HCT116 (cell line): ENCODE data around the gene TICRR. TPM values are rescaled to one million over a fixed set of nuclear protein-coding genes. Genes with fewer than 3 reads are reported as not detected.

Experiments
- ATAC-seq: fragments of 200-7000 bp; cut with Tn5 transposase; 2 replicates; pipeline ENCODE4 v1.9.1; 2020; ENCODE audit warnings: mild to moderate bottlenecking, moderate library complexity
- BruUV-seq: library from RNA; stranded (reverse); fragments of 400-500 nt; replicated peaks from 2 replicates; lab custom pipeline; 2021; lab: Mats Ljungman, UMichigan
- CTCF ChIA-PET: fragments of 300-600 bp; sonication (Branson Sonifier 250); formaldehyde crosslinking; loops from one replicate; lab custom pipeline; 2021; ENCODE audit warnings: antibody characterized with exemption; lab: Charles Lee
- POLR2A ChIA-PET: fragments of 300-600, 350-600 bp; sonication (Branson Sonifier 250); formaldehyde crosslinking; loops from one replicate; lab custom pipeline; 2021; ENCODE audit warnings: antibody characterized with exemption; lab: Charles Lee
- RAD21 ChIA-PET, 2 experiments: fragments of 300-600 bp; sonication (Branson Sonifier 250); formaldehyde crosslinking; loops; one replicate each; lab custom pipeline; 2023; ENCODE audit warnings: low total read pairs in 2 of 2; ENCODE audit not compliant: uncharacterized antibody in 2 of 2, unreplicated experiment in 2 of 2, low non-redundant PET in 1 of 2; lab: Charles Lee
- DNase-seq: peaks from one replicate; pipeline ENCODE4 v3.0.0-alpha.2; 2010; ENCODE audit warnings: low read depth, low spot score
- H2AFZ ChIP-seq: fragments of 200-600 bp; shearing (Covaris generic), sonication (generic); 2 replicates; pipeline ENCODE4 v1.6.1; 2017; ENCODE audit warnings: low read depth, mixed run types, mixed read lengths, antibody characterized with exemption, low read length; ENCODE audit not compliant: poor library complexity, severe bottlenecking
- H3K27ac ChIP-seq: 2 replicates; pipeline ENCODE4 v1.5.1; 2012; ENCODE audit warnings: low read depth, low read length
- H3K27me3 ChIP-seq: fragments of 200-600 bp; sonication (generic); 2 replicates; pipeline ENCODE4 v1.6.1; 2016; ENCODE audit warnings: mixed run types, low read length, mixed read lengths; ENCODE audit not compliant: insufficient read depth
- H3K36me3 ChIP-seq, 2 experiments: fragments of 200-500 bp in 1 of 2; fragments of 200-600 bp in 1 of 2; sonication (Bioruptor generic) in 1 of 2; sonication (generic) in 1 of 2; 2 replicates each; pipeline versions ENCODE4 v1.5.1 to v1.6.1; 2014 to 2016; ENCODE audit warnings: low read length in 2 of 2, inconsistent platforms in 1 of 2, mixed read lengths in 1 of 2, mixed run types in 1 of 2; ENCODE audit not compliant: insufficient read depth in 2 of 2, control insufficient read depth in 1 of 2
- H3K4me1 ChIP-seq, 2 experiments: fragments of 200-600 bp in 1 of 2; sonication (generic) in 1 of 2; 2 replicates each; pipeline versions ENCODE4 v1.5.1 to v1.6.1; 2012 to 2017; ENCODE audit warnings: low read length in 2 of 2, inconsistent platforms in 1 of 2, mild to moderate bottlenecking in 1 of 2, mixed read lengths in 1 of 2, mixed run types in 1 of 2, moderate library complexity in 1 of 2; ENCODE audit not compliant: insufficient read depth in 2 of 2, control insufficient read depth in 1 of 2
- H3K4me2 ChIP-seq: fragments of 200-600 bp; sonication (generic); 2 replicates; pipeline ENCODE4 v1.6.1; 2017; ENCODE audit warnings: mixed run types, low read length, mixed read lengths
- H3K4me3 ChIP-seq, 2 experiments: fragments of 200-600 bp in 1 of 2; sonication (generic) in 1 of 2; replicated peaks in 1 of 2; 2 replicates each; pipeline ENCODE4 v1.5.1; 2011 to 2016; ENCODE audit warnings: low read length in 2 of 2, control low read depth in 1 of 2, low read depth in 1 of 2, mild to moderate bottlenecking in 1 of 2, mixed read lengths in 1 of 2, mixed run types in 1 of 2
- H3K79me2 ChIP-seq: fragments of 200-600 bp; sonication (generic); 2 replicates; pipeline ENCODE4 v1.6.1; 2017; ENCODE audit warnings: mild to moderate bottlenecking, mixed run types, low read length, moderate library complexity, mixed read lengths; ENCODE audit not compliant: insufficient read depth
- H3K9ac ChIP-seq: fragments of 200-600 bp; sonication (generic); 2 replicates; pipeline ENCODE4 v1.6.1; 2016; ENCODE audit warnings: low read length, mixed read lengths
- H3K9me2 ChIP-seq: fragments of 200-600 bp; sonication (generic), shearing (Covaris generic); 2 replicates; pipeline ENCODE4 v1.6.1; 2017; ENCODE audit warnings: mixed run types, mild to moderate bottlenecking, moderate library complexity; ENCODE audit not compliant: insufficient read depth
- H3K9me3 ChIP-seq, 2 experiments: fragments of 200-500 bp in 1 of 2; fragments of 200-600 bp in 1 of 2; sonication (Bioruptor generic) in 1 of 2; sonication (generic) in 1 of 2; 2 replicates each; pipeline ENCODE4 v1.6.1; 2014 to 2017; ENCODE audit warnings: low read length in 2 of 2, mixed read lengths in 2 of 2, inconsistent platforms in 1 of 2, low read depth in 1 of 2, mild to moderate bottlenecking in 1 of 2, mixed run types in 1 of 2, moderate library complexity in 1 of 2; ENCODE audit not compliant: control insufficient read depth in 1 of 2, insufficient read depth in 1 of 2
- H4K20me1 ChIP-seq: fragments of 200-600 bp; sonication (generic), shearing (Covaris generic); 2 replicates; pipeline ENCODE4 v1.6.1; 2017; ENCODE audit warnings: mixed run types, mild to moderate bottlenecking, moderate library complexity; ENCODE audit not compliant: insufficient read depth
- CTCF ChIP-seq, 3 experiments: fragments of 200-600 bp in 1 of 3; sonication (generic) in 1 of 3; IDR thresholded peaks in 2 of 3; conservative IDR thresholded peaks in 1 of 3; 2 replicates each; pipeline ENCODE4 v1.5.1; 2012 to 2017; ENCODE audit warnings: low read depth in 2 of 3, low read length in 2 of 3, antibody characterized with exemption in 1 of 3, borderline replicate concordance in 1 of 3, control low read depth in 1 of 3, mild to moderate bottlenecking in 1 of 3, mixed read lengths in 1 of 3, mixed run types in 1 of 3, moderate library complexity in 1 of 3; ENCODE audit not compliant: insufficient read depth in 1 of 3
- ELF1 ChIP-seq: IDR thresholded peaks from 2 replicates; pipeline ENCODE4 v1.6.1; 2012; ENCODE audit warnings: low read depth, borderline replicate concordance
- EZH2 ChIP-seq: fragments of 200-600 bp; sonication (generic); IDR thresholded peaks from 2 replicates; pipeline ENCODE4 v1.6.1; 2017; ENCODE audit warnings: antibody characterized with exemption, mixed run types
- POLR2AphosphoS5 ChIP-seq: IDR thresholded peaks from 2 replicates; pipeline ENCODE4 v1.6.1; 2011; ENCODE audit warnings: mild to moderate bottlenecking, low read depth, low read length, moderate library complexity
- RAD21 ChIP-seq: IDR thresholded peaks from 2 replicates; pipeline ENCODE4 v1.6.1; 2012; ENCODE audit warnings: low read depth, mild to moderate bottlenecking
- SRF ChIP-seq: IDR thresholded peaks from 2 replicates; pipeline ENCODE4 v1.6.1; 2012; ENCODE audit warnings: low read depth
- TCF7L2 ChIP-seq: IDR thresholded peaks from 2 replicates; pipeline ENCODE4 v1.7.0; 2011; ENCODE audit warnings: borderline replicate concordance, inconsistent platforms; ENCODE audit not compliant: insufficient read depth, insufficient read length; ENCODE audit errors: extremely low read depth
- YY1 ChIP-seq: IDR thresholded peaks from 2 replicates; pipeline ENCODE4 v1.6.1; 2011; ENCODE audit warnings: low read length, low read depth, moderate library complexity, mild to moderate bottlenecking; ENCODE audit not compliant: insufficient replicate concordance; ENCODE audit errors: extremely low read depth
- ZFX ChIP-seq: fragments of 450-650 bp; IDR thresholded peaks from 2 replicates; pipeline ENCODE4 v1.6.1; 2017
- intact Hi-C: fragments of 100-400 bp; cut with micrococcal nuclease; formaldehyde crosslinking; loops from 2 replicates; pipeline ENCODE4 v1.10.0; 2022
- total RNA-seq: library from RNA; stranded (reverse); gene quantifications from one replicate; pipeline ENCODE4 v1.2.1, GENCODE V29; 2021; ENCODE audit not compliant: unreplicated experiment

Gene TICRR
- total RNA-seq, 1 experiment from 2014 or later: 24.8 TPM

GRCh38 chr15:89586651-89587050 lies 11.4 kb downstream of the TICRR start:
- H3K9me3 ChIP-seq: no peaks in the 10 kb centered on the region
- POLR2A ChIA-PET: no interaction called here
- H3K9me2 ChIP-seq: no peaks in the 10 kb centered on the region
- no peak overlapping the region for H2AFZ ChIP-seq
- no peaks in the 10 kb centered on the region for H3K4me1 ChIP-seq
- intact Hi-C loops: no loop called here
- H3K79me2 ChIP-seq: peaks cover 90% of the 10 kb centered on the region
- CTCF ChIA-PET: no interaction called here
- H3K4me3 ChIP-seq: no peak overlapping the region
- H4K20me1 ChIP-seq: no peaks in the 10 kb centered on the region
- no peak overlapping the region for H3K27ac ChIP-seq
- ATAC-seq: no peak
- no peak overlapping the region for H3K9ac ChIP-seq
- TF ChIP-seq EZH2: no peak
- TF ChIP-seq ZFX: no peak
- no peak for TF ChIP-seq ELF1
- TF ChIP-seq SRF: no peak
- TF ChIP-seq POLR2AphosphoS5: no peak
- no peak for TF ChIP-seq TCF7L2
- no peak for TF ChIP-seq YY1
- TF ChIP-seq CTCF (IDR thresholded peaks at IDR 0.05 in 2 of 3, conservative IDR thresholded peaks at IDR 0.05 in 1 of 3; ENCODE audit: borderline replicate concordance in 1 of 3, insufficient read depth in 1 of 3, low read depth in 2 of 3, low read length in 2 of 3): no peak
- DNase-seq: no peak
- H3K4me2 ChIP-seq: no peak overlapping the region
- RAD21 ChIA-PET: no interaction called here
- no peaks in the 10 kb centered on the region for H3K27me3 ChIP-seq
- no TSS peak for BruUV-seq
- peaks cover 75 to 76% of the 10 kb centered on the region in 2 experiments for H3K36me3 ChIP-seq

- no peak overlapping the region for H3K4me3 ChIP-seq
Observed at GRCh38 chr15:89587955-89588354, 12.7 kb downstream of the TICRR start.

More at GRCh38 chr15:89587955-89588354, 12.7 kb downstream of the TICRR start:
- intact Hi-C loops: no loop called here
- no peaks in the 10 kb centered on the region for H3K9me3 ChIP-seq
- no peaks in the 10 kb centered on the region for H4K20me1 ChIP-seq
- H3K4me2 ChIP-seq: no peak overlapping the region
- H3K4me1 ChIP-seq: no peaks in the 10 kb centered on the region
- H2AFZ ChIP-seq: no peak overlapping the region
- no peak for DNase-seq
- peaks cover 79 to 82% of the 10 kb centered on the region in 2 experiments for H3K36me3 ChIP-seq
- H3K9me2 ChIP-seq: no peaks in the 10 kb centered on the region
- TF ChIP-seq SRF: no peak
- TF ChIP-seq RAD21: no peak
- ChIA-PET CTCF (no interaction called here), POLR2A (no interaction called here), RAD21 (no interaction called here)
- peaks cover 89% of the 10 kb centered on the region for H3K79me2 ChIP-seq
- no peaks in the 10 kb centered on the region for H3K27me3 ChIP-seq
- ATAC-seq: no peak
- no TSS peak for BruUV-seq
- no peak overlapping the region for H3K27ac ChIP-seq
- H3K9ac ChIP-seq: no peak overlapping the region
